OCI-LY7 (cell line): Measurements from ENCODE around the gene KCNQ2.

Experiments used
- CTCF ChIP-seq: fragments of 200-600 bp; sonication (generic); conservative IDR thresholded peaks from 2 replicates; pipeline ENCODE4 v1.5.1; 2014; ENCODE audit warnings: mild to moderate bottlenecking, antibody characterized with exemption, low read length, moderate library complexity, mixed read lengths
- EZH2phosphoT487 ChIP-seq: fragments of 200-600 bp; sonication (generic); IDR thresholded peaks from 2 replicates; pipeline ENCODE4 v1.6.1; 2018; ENCODE audit warnings: low read depth, borderline replicate concordance, mild to moderate bottlenecking, mixed run types, antibody characterized with exemption, low read length, moderate library complexity, mixed read lengths

GRCh38 chr20:63397946-63398450 is 74.5 kb downstream of the KCNQ2 start:
- TF ChIP-seq CTCF (no peak), EZH2phosphoT487 (no peak)
